ENCODE results near the gene MINDY2. TPM values are rescaled to one million over a fixed set of nuclear protein-coding genes. Genes with fewer than 3 reads are reported as not detected.

The MINDY2 gene
- total RNA-seq, 1 experiment from 2014 or later, result 4.7 TPM

- BruUV-seq (replicated peaks), result TSS peak; percentile 50
Observed at GRCh38 chr15:58748040-58748851, 22.9 kb upstream of the MINDY2 start.

GRCh38 chr15:58748852-58749531, 22.1 kb upstream of the MINDY2 start:
- POLR2A ChIA-PET (ENCODE audit: unreplicated experiment), result interaction anchor here (2.3 kb wide), 1 partner anchor 22 kb away, joined by 23 read pairs; the partner anchor contains the start of gene MINDY2

More at GRCh38 chr15:58748040-58748851, 22.9 kb upstream of the MINDY2 start:
- Histone ChIP-seq H3F3A (ENCODE audit: low read length, unreplicated experiment) (no peaks in the 10 kb centered on the region), H3K27me3 (ENCODE audit: low read length) (no peaks in the 10 kb centered on the region), H3K9me2 (replicated peaks; ENCODE audit: low read length) (no peaks in the 10 kb centered on the region), H4K20me1 (ENCODE audit: low read length) (peaks cover 14% of the 10 kb centered on the region), H3K4me2 (ENCODE audit: low read length) (peak overlapping the region; percentile 95), H3K9ac (ENCODE audit: low read length) (peak overlapping the region; percentile 83), H3K36me3 (ENCODE audit: low read depth, low read length) (no peaks in the 10 kb centered on the region), H2AFZ (ENCODE audit: low read length) (peak overlapping the region; percentile 82; the same call in 1 of the 2 replicates), H3K27ac (ENCODE audit: low read length) (no peak overlapping the region), H3K4me3 (ENCODE audit: low read length) (peak overlapping the region; percentile 74), H3K4me1 (ENCODE audit: insufficient read depth, low read length) (0 out of 2 replicates have a peak, but pooled peaks cover 3% of the 10 kb centered on the region), H3K9me3 (ENCODE audit: low read length) (no peaks in the 10 kb centered on the region), H3K79me2 (ENCODE audit: low read length) (peaks cover 59% of the 10 kb centered on the region)
- ChIA-PET POLR2A (ENCODE audit: unreplicated experiment) (no interaction called here), CTCF (no interaction called here)
- no peak for ATAC-seq
- TF ChIP-seq EZH2 (IDR thresholded peaks at IDR 0.05; ENCODE audit: low read length, unreplicated experiment) (no peak), EZH2phosphoT487 (IDR thresholded peaks at IDR 0.05; ENCODE audit: borderline replicate concordance, low read length) (no peak)
- TF ChIP-seq, protein P1, sequence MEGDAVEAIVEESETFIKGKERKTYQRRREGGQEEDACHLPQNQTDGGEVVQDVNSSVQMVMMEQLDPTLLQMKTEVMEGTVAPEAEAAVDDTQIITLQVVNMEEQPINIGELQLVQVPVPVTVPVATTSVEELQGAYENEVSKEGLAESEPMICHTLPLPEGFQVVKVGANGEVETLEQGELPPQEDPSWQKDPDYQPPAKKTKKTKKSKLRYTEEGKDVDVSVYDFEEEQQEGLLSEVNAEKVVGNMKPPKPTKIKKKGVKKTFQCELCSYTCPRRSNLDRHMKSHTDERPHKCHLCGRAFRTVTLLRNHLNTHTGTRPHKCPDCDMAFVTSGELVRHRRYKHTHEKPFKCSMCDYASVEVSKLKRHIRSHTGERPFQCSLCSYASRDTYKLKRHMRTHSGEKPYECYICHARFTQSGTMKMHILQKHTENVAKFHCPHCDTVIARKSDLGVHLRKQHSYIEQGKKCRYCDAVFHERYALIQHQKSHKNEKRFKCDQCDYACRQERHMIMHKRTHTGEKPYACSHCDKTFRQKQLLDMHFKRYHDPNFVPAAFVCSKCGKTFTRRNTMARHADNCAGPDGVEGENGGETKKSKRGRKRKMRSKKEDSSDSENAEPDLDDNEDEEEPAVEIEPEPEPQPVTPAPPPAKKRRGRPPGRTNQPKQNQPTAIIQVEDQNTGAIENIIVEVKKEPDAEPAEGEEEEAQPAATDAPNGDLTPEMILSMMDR (conservative IDR thresholded peaks at IDR 0.05; ENCODE audit: low read depth, low read length), result no peak
- no peak for DNase-seq
- intact Hi-C loops (cut with micrococcal nuclease), result loop anchor here (2.0 to 10.0 kb wide), 3 partner anchors 73 to 476 kb away; no protein-coding TSS in a partner anchor

More at GRCh38 chr15:58748852-58749531, 22.1 kb upstream of the MINDY2 start:
- TF ChIP-seq EZH2phosphoT487 (IDR thresholded peaks at IDR 0.05; ENCODE audit: borderline replicate concordance, low read length) (no peak), EZH2 (IDR thresholded peaks at IDR 0.05; ENCODE audit: low read length, unreplicated experiment) (no peak)
- TF ChIP-seq, protein P1 (conservative IDR thresholded peaks at IDR 0.05; ENCODE audit: low read depth, low read length), result no peak
- peaks cover 51% of the 10 kb centered on the region for H3K79me2 ChIP-seq (ENCODE audit: low read length)
- H2AFZ ChIP-seq (ENCODE audit: low read length), result peak overlapping the region; percentile 82
- peak overlapping the region; percentile 74 for H3K27ac ChIP-seq (ENCODE audit: low read length)
- H3K9ac ChIP-seq (ENCODE audit: low read length), result peak overlapping the region; percentile 83
- no peaks in the 10 kb centered on the region for H3K36me3 ChIP-seq (ENCODE audit: low read depth, low read length)
- peak overlapping the region; percentile 95 for H3K4me2 ChIP-seq (ENCODE audit: low read length)
- CTCF ChIA-PET, result interaction anchor here (1.3 kb wide), 2 partner anchors 21 to 479 kb away, joined by 4 to 5 read pairs; no protein-coding TSS in a partner anchor
- DNase-seq (peak; percentile 12), ATAC-seq (peak; percentile 35)
- peaks cover 14% of the 10 kb centered on the region for H4K20me1 ChIP-seq (ENCODE audit: low read length)
- no peaks in the 10 kb centered on the region for H3K27me3 ChIP-seq (ENCODE audit: low read length)
- H3K4me3 ChIP-seq (ENCODE audit: low read length), result peak overlapping the region; percentile 74
- no TSS peak for BruUV-seq (replicated peaks)
- H3K4me1 ChIP-seq (ENCODE audit: insufficient read depth, low read length), result 0 out of 2 replicates have a peak, but pooled peaks cover 3% of the 10 kb centered on the region
- H3K9me3 ChIP-seq (ENCODE audit: low read length), result no peaks in the 10 kb centered on the region
- no peaks in the 10 kb centered on the region for H3F3A ChIP-seq (ENCODE audit: low read length, unreplicated experiment)
- no peaks in the 10 kb centered on the region for H3K9me2 ChIP-seq (replicated peaks; ENCODE audit: low read length)
- intact Hi-C loops (cut with micrococcal nuclease), result loop anchor here (2.0 to 10.0 kb wide), 3 partner anchors 74 to 477 kb away; no protein-coding TSS in a partner anchor
